ENCODE data around the gene SKI. TPM values are rescaled to one million over a fixed set of nuclear protein-coding genes. Genes with fewer than 3 reads are reported as not detected.
A peak's percentile ranks its signal among the peaks of the same experiment; 100 is the strongest.

Gene SKI
- total and polyA plus RNA-seq, 9 of the 15 experiments (the other 6 are each of a cell fraction or from before 2014, with no cell fraction given) = 0.10 to 60.5 (median 4.6) TPM

DNA sequence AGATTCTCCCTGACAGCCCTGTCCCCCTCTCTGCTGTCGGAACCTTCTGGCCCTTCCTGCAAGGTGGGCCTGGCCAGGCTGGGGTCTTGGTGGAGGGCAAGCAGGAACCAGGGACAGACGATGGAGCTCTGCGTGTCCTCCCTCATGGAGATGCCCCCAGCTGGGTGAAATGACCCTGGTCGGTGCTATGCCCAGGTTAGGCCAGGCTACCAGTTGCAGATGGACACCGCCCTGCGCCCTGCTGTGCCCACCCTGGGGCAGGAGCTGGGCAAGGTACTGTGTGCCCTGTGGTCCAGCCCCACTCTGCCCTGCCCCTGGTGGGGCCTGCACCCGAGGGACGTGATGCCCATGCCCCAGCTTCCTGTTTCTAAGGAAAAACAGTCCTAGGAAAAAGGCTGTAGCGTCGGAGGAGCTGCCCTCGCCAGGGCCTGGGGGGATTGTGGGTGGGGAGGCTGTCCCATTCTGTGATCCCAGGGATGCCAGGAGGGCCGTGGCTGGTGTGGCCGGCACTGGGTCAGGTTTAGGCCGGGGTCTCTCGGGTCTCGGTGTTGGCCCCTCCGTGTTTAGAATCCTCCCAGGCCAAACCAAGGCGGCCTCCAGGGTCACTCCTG lies 85.6 kb downstream of the SKI start:
- H3K36me3 ChIP-seq (ENCODE audit: control insufficient read depth, insufficient read depth, low read length) = peaks cover 16% of the 10 kb centered on the region; the same call in 1 of the 3 replicates
- H3K9me1 ChIP-seq (ENCODE audit: control insufficient read depth, insufficient read depth, low read length) = no peaks in the 10 kb centered on the region
- intact Hi-C loops (cut with micrococcal nuclease) = loop anchor here (10.0 kb wide), 1 partner anchor 61 kb away; no protein-coding TSS in a partner anchor
- 64% methylated on average over 18 of the region's 18 CpGs for WGBS (ENCODE audit: insufficient coverage, low coverage, missing lambda C conversion rate)
- H3K27me3 ChIP-seq (ENCODE audit: control insufficient read depth in 2 of 2, insufficient read depth in 2 of 2, low read length in 2 of 2) = peaks cover 8 to 15% of the 10 kb centered on the region in 2 experiments; a peak in 4 of 5 replicates
- no peak overlapping the region for H2AFZ ChIP-seq (ENCODE audit: low read depth, low read length)
- no peaks in the 10 kb centered on the region for H3K79me2 ChIP-seq (ENCODE audit: control insufficient read depth, insufficient read depth, low read length)
- ChIA-PET POLR2A (interaction anchor here (0.6 kb wide), 1 partner anchor 76 kb away, joined by 4 read pairs; no protein-coding TSS in a partner anchor), CTCF (ENCODE audit: low intra/inter-chr PET ratio) (no interaction called here)
- FAIRE-seq (no peak), DNase-seq (ENCODE audit: extremely low read depth in 1 of 4, low spot score in 3 of 4) (no peak), ATAC-seq (no peak)
- H3K4me1 ChIP-seq (replicated peaks in 1 of 2; ENCODE audit: control insufficient read depth in 2 of 2, insufficient read depth in 2 of 2, low read length in 2 of 2) = peaks cover 10 to 84% of the 10 kb centered on the region in 2 experiments; a peak in 4 of 5 replicates
- H3K27ac ChIP-seq (ENCODE audit: extremely low read depth, low read depth, low read length) = no peak overlapping the region
- H3K4me2 ChIP-seq (ENCODE audit: insufficient read depth, low read length) = no peak overlapping the region
- in situ Hi-C loops (cut with MboI) = no loop called here
- H3K4me3 ChIP-seq = no peak overlapping the region
- no peaks in the 10 kb centered on the region for H4K20me1 ChIP-seq (replicated peaks; ENCODE audit: control insufficient read depth, insufficient read depth, low read length)
- no peaks in the 10 kb centered on the region for H3K9me3 ChIP-seq (replicated peaks; ENCODE audit: control insufficient read depth, insufficient read depth, low read depth, low read length)
- BruUV-seq (replicated peaks) = no TSS peak
- H3K9ac ChIP-seq (ENCODE audit: insufficient read depth in 1 of 2, low read depth in 2 of 2, low read length in 2 of 2) = peak overlapping the region in 1 of 2 experiments; percentile 32; a peak in 1 of 4 replicates
- TF ChIP-seq CHD4 (IDR thresholded peaks at IDR 0.05; ENCODE audit: insufficient read depth, insufficient replicate concordance, low read depth, low read length, poor library complexity, severe bottlenecking) = peak; percentile 36
- TF ChIP-seq, protein P1, sequence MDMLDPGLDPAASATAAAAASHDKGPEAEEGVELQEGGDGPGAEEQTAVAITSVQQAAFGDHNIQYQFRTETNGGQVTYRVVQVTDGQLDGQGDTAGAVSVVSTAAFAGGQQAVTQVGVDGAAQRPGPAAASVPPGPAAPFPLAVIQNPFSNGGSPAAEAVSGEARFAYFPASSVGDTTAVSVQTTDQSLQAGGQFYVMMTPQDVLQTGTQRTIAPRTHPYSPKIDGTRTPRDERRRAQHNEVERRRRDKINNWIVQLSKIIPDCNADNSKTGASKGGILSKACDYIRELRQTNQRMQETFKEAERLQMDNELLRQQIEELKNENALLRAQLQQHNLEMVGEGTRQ (CRISPR knock-in tag; IDR thresholded peaks at IDR 0.05) = no peak
- no peak for TF ChIP-seq TAF9B (IDR thresholded peaks at IDR 0.05; ENCODE audit: partially characterized antibody)
- TF ChIP-seq ZNF184 (CRISPR knock-in tag; IDR thresholded peaks at IDR 0.05) = no peak
- TF ChIP-seq, protein P2, sequence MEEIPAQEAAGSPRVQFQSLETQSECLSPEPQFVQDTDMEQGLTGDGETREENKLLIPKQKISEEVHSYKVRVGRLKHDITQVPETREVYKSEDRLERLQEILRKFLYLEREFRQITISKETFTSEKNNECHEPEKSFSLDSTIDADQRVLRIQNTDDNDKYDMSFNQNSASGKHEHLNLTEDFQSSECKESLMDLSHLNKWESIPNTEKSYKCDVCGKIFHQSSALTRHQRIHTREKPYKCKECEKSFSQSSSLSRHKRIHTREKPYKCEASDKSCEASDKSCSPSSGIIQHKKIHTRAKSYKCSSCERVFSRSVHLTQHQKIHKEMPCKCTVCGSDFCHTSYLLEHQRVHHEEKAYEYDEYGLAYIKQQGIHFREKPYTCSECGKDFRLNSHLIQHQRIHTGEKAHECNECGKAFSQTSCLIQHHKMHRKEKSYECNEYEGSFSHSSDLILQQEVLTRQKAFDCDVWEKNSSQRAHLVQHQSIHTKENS (CRISPR knock-in tag; IDR thresholded peaks at IDR 0.05) = no peak
- TF ChIP-seq ARHGAP35 (IDR thresholded peaks at IDR 0.05; ENCODE audit: partially characterized antibody) = no peak
- peak; percentile 6 for TF ChIP-seq KDM5B (IDR thresholded peaks at IDR 0.05; ENCODE audit: insufficient replicate concordance, low read depth, low read length)
- TF ChIP-seq HNRNPL (IDR thresholded peaks at IDR 0.05; ENCODE audit: low read depth, low read length) = peak; percentile 25; the same call in 1 of the 2 replicates
- TF ChIP-seq, protein P3, sequence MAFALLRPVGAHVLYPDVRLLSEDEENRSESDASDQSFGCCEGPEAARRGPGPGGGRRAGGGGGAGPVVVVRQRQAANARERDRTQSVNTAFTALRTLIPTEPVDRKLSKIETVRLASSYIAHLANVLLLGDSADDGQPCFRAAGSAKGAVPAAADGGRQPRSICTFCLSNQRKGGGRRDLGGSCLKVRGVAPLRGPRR (CRISPR knock-in tag; IDR thresholded peaks at IDR 0.05) = no peak
- TF ChIP-seq, protein P4, sequence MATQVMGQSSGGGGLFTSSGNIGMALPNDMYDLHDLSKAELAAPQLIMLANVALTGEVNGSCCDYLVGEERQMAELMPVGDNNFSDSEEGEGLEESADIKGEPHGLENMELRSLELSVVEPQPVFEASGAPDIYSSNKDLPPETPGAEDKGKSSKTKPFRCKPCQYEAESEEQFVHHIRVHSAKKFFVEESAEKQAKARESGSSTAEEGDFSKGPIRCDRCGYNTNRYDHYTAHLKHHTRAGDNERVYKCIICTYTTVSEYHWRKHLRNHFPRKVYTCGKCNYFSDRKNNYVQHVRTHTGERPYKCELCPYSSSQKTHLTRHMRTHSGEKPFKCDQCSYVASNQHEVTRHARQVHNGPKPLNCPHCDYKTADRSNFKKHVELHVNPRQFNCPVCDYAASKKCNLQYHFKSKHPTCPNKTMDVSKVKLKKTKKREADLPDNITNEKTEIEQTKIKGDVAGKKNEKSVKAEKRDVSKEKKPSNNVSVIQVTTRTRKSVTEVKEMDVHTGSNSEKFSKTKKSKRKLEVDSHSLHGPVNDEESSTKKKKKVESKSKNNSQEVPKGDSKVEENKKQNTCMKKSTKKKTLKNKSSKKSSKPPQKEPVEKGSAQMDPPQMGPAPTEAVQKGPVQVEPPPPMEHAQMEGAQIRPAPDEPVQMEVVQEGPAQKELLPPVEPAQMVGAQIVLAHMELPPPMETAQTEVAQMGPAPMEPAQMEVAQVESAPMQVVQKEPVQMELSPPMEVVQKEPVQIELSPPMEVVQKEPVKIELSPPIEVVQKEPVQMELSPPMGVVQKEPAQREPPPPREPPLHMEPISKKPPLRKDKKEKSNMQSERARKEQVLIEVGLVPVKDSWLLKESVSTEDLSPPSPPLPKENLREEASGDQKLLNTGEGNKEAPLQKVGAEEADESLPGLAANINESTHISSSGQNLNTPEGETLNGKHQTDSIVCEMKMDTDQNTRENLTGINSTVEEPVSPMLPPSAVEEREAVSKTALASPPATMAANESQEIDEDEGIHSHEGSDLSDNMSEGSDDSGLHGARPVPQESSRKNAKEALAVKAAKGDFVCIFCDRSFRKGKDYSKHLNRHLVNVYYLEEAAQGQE (IDR thresholded peaks at IDR 0.05; ENCODE audit: borderline replicate concordance) = no peak
- TF ChIP-seq, protein P4 (CRISPR knock-in tag; IDR thresholded peaks at IDR 0.05; ENCODE audit: low read depth) = no peak

Measured in K562 (cell line).